WERI-Rb-1 (cell line): ENCODE measurements around the gene CCDC183.

Experiments
- DNase-seq: peaks from one replicate; pipeline ENCODE4 v3.0.0-alpha.2; 2020
- H3K27ac ChIP-seq: fragments of 250-450 bp; sonication (Bioruptor Pico); 2 replicates; pipeline ENCODE4 v1.5.1; 2020; ENCODE audit warnings: mild to moderate bottlenecking, moderate library complexity
- H3K27me3 ChIP-seq: fragments of 250-450 bp; sonication (Bioruptor Pico); 2 replicates; pipeline ENCODE4 v1.5.1; 2021; ENCODE audit warnings: mild to moderate bottlenecking, low read depth, moderate library complexity; ENCODE audit not compliant: insufficient read depth, severe bottlenecking
- H3K36me3 ChIP-seq: fragments of 250-450 bp; sonication (Bioruptor Pico); 2 replicates; pipeline ENCODE4 v1.5.1; 2020; ENCODE audit warnings: mild to moderate bottlenecking, moderate library complexity
- H3K4me3 ChIP-seq: 2 replicates; pipeline ENCODE4 v1.5.1; 2011; ENCODE audit warnings: low read depth, mild to moderate bottlenecking, control low read depth, low read length
- H3K9me3 ChIP-seq: fragments of 250-450 bp; sonication (Bioruptor Pico); 2 replicates; pipeline ENCODE4 v1.5.1; 2021; ENCODE audit warnings: mild to moderate bottlenecking, moderate library complexity; ENCODE audit not compliant: severe bottlenecking
- TF ChIP-seq, protein P1 (sequence below): IDR thresholded peaks from 2 replicates; pipeline ENCODE4 v1.5.1; 2011; ENCODE audit warnings: low read depth, mild to moderate bottlenecking, control low read depth, inconsistent platforms, low read length

The CCDC183 gene

DNA sequence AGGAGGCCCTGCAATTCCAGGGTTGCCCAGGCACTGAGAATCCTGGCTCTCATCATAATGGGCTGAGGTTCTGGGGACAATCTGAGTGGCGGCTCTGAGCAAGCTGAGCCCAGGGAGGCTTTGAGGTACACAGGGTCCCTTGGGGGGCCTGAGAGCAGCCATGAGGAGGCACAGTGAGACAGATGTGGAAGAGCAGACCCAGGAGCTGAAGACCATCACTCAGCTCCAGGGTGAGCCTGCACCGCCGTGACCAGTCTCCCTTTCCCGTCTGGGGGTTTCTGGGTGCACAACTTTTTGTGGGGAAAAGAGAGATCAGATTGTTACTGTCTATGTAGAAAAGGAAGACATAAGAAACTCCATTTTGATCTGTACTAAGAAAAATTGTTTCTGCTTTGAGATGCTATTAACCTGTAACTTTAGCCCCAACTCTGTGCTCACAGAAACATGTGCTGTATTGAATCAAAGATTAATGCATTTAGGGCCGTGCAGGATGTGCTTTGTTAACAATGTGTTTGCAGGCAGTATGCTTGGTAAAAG lies at the start of gene CCDC183:
CCDC183 (plus strand) TSS at position 101 of the 537 bp plus-strand sequence; CDS start at position 161, 60 bp downstream.
- H3K9me3 ChIP-seq, result no peaks in the 10 kb centered on the region
- H3K4me3 ChIP-seq, result no peak within 1 kb of the TSS
- H3K27ac ChIP-seq, result peak within 1 kb of the TSS; percentile 30; the same call in 1 of the 2 replicates
- peaks cover 8% of the 10 kb centered on the region for H3K36me3 ChIP-seq
- no peak for DNase-seq
- TF ChIP-seq, protein P1, sequence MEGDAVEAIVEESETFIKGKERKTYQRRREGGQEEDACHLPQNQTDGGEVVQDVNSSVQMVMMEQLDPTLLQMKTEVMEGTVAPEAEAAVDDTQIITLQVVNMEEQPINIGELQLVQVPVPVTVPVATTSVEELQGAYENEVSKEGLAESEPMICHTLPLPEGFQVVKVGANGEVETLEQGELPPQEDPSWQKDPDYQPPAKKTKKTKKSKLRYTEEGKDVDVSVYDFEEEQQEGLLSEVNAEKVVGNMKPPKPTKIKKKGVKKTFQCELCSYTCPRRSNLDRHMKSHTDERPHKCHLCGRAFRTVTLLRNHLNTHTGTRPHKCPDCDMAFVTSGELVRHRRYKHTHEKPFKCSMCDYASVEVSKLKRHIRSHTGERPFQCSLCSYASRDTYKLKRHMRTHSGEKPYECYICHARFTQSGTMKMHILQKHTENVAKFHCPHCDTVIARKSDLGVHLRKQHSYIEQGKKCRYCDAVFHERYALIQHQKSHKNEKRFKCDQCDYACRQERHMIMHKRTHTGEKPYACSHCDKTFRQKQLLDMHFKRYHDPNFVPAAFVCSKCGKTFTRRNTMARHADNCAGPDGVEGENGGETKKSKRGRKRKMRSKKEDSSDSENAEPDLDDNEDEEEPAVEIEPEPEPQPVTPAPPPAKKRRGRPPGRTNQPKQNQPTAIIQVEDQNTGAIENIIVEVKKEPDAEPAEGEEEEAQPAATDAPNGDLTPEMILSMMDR, result no peak
- no peaks in the 10 kb centered on the region for H3K27me3 ChIP-seq

DNA sequence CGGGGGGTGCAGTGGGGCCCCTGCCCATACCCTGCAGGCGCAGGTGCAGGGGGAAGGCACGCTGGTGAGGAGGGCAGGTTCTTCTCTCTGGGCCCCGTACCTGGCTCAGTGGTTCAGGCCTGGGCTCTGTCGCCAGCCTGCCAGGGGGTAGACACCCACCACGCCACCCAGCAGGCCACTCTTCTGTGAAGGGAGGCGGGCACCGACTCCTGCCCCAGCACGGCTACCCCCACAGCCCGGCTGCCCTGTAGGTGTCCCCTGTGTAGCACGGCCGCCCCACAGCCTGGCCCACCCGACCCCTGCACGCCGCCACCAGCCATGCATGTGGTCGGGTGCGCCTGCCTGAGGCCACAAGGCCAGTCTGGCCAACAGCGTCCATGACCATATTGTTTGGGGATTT lies 49.5 kb upstream of the CCDC183 start:
- Histone ChIP-seq H3K4me3 (no peak overlapping the region), H3K27me3 (no peaks in the 10 kb centered on the region), H3K9me3 (no peaks in the 10 kb centered on the region), H3K36me3 (no peaks in the 10 kb centered on the region), H3K27ac (no peak overlapping the region)
- TF ChIP-seq, protein P1, result no peak
- no peak for DNase-seq

GRCh38 chr9:136747161-136748060 lies 48.7 kb upstream of the CCDC183 start:
- Histone ChIP-seq H3K9me3 (no peaks in the 10 kb centered on the region), H3K27ac (no peak overlapping the region), H3K36me3 (no peaks in the 10 kb centered on the region), H3K4me3 (no peak overlapping the region), H3K27me3 (no peaks in the 10 kb centered on the region)
- no peak for DNase-seq
- TF ChIP-seq, protein P1, result no peak

GRCh38 chr9:136748201-136748600 lies 47.9 kb upstream of the CCDC183 start, which contains the start of gene LCN6:
LCN6 (minus strand) TSS chr9:136748525; CDS start chr9:136748483, 42 bp downstream.
- TF ChIP-seq, protein P1, result no peak
- H3K4me3 ChIP-seq, result no peak within 1 kb of the TSS
- no peak for DNase-seq
- H3K27ac ChIP-seq, result no peak within 1 kb of the TSS
- no peaks in the 10 kb centered on the region for H3K36me3 ChIP-seq
- no peaks in the 10 kb centered on the region for H3K27me3 ChIP-seq
- no peaks in the 10 kb centered on the region for H3K9me3 ChIP-seq

DNA sequence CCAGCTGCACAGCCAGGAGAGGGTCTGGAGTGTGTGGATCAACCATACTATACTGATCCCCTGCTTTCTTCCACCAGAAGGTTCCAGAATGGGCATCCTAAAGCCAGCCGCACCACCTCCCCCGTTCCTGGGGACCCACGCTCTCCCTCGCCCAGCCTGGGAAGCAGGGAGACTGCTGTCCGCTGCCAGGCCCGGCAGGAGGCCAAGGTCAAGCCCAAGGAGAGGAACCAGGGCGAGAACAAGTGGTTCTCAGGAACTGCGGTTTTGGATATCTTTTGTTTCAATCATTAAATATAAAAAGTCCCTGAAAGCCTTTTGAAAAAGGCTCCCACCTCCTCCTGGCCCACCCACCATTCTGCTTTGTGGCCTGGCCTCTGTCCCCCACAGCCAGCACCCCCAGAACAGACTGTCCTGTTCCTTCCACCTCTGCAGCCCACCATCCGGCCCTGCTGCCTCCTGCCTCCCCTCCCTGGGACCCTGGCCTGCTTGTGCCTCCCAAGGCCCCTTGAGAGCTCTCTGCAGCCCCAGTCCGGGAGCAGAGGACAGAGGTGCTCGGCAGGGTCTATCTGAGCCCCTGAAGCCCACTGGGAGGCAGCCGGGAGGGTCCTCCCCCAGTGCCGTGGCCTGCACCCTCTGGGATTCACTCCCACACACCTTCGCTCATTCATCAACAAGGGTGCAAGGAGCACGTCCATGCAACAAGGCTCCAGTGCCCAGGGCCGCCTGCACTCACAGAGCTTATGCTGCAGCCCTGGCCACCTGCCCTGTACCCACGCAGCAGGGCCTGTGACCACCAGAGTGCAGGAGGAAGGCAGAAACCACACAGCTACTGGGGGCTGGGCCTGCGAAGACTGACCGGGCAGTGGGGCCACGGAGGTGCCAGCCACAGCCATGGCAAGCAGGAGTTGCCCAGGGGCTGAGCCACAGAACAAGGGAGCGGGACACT lies 47.2 kb upstream of the CCDC183 start:
- TF ChIP-seq, protein P1, result no peak
- Histone ChIP-seq H3K27me3 (no peaks in the 10 kb centered on the region), H3K27ac (no peak overlapping the region), H3K36me3 (no peaks in the 10 kb centered on the region), H3K4me3 (no peak overlapping the region), H3K9me3 (no peaks in the 10 kb centered on the region)
- DNase-seq, result no peak
